Thyroid gland (tissue), 4 donors: ENCODE measurements around the gene TMPRSS6. TPM values are rescaled to one million over a fixed set of nuclear protein-coding genes. Genes with fewer than 3 reads are reported as not detected.

Experiments
- DNase-seq, 2 donors: peaks; one replicate each; pipeline ENCODE4 v3.0.0-alpha.2; 2019
- H3K27ac ChIP-seq, 3 donors: fragments of 200-600 bp; sonication (generic); 1 replicate in 2 of 3; 2 replicates in 1 of 3; pipeline ENCODE4 v1.5.1; 2016 to 2019; ENCODE audit warnings: mild to moderate bottlenecking in 1 of 3, moderate library complexity in 1 of 3
- H3K27me3 ChIP-seq: fragments of 200-600 bp; sonication (generic); one replicate; pipeline ENCODE4 v1.5.1; 2019
- H3K36me3 ChIP-seq, 2 donors: fragments of 200-600 bp; sonication (generic); one replicate each; pipeline ENCODE4 v1.5.1; 2016 to 2019
- H3K4me1 ChIP-seq, 2 donors: fragments of 200-600 bp; sonication (generic); one replicate each; pipeline ENCODE4 v1.5.1; 2017 to 2019
- H3K4me3 ChIP-seq, 3 donors: fragments of 200-600 bp; sonication (generic); replicated peaks in 1 of 3; 1 replicate in 2 of 3; 2 replicates in 1 of 3; pipeline ENCODE4 v1.5.1; 2016; ENCODE audit warnings: mild to moderate bottlenecking in 1 of 3
- H3K9me3 ChIP-seq: fragments of 200-600 bp; sonication (generic); one replicate; pipeline ENCODE4 v1.5.1; 2017
- CTCF ChIP-seq, 6 experiments: fragments of 200-600 bp in 3 of 6; fragments of 450-650 bp in 3 of 6; sonication (generic) in 3 of 6; IDR thresholded peaks; one replicate each; pipeline ENCODE4 v1.5.1; 2016 to 2019; ENCODE audit warnings: antibody characterized with exemption in 6 of 6, mild to moderate bottlenecking in 2 of 6, inconsistent platforms in 1 of 6, moderate library complexity in 1 of 6
- POLR2A ChIP-seq, 2 donors: fragments of 450-650 bp; IDR thresholded peaks; one replicate each; pipeline ENCODE4 v1.6.1; 2017; ENCODE audit warnings: antibody characterized with exemption in 2 of 2, mild to moderate bottlenecking in 2 of 2, moderate library complexity in 1 of 2
- WGBS, 2 donors: methylation state at CpG; one replicate each; pipeline ENCODE4 v1.1.5; 2017; 5-methylcytosine and 5-hydroxymethylcytosine counted together
- intact Hi-C: fragments of 100-400 bp; cut with DNase I; formaldehyde crosslinking; loops from one replicate; pipeline ENCODE4 v1.15.1; 2023
- total RNA-seq, 4 donors: library from RNA; depleted of rRNA; stranded (reverse); fragments of >200 nt; gene quantifications; one replicate each; pipeline ENCODE4 v1.2.3, GENCODE V29; 2016

TMPRSS6 gene
- total RNA-seq, 4 donors from 2014 or later: 0.50 TPM; not detected in 3

GRCh38 chr22:37025500-37026070 is 83.9 kb downstream of the TMPRSS6 start:
- Histone ChIP-seq H3K27ac (peak overlapping the region in 1 of 3 donors; percentile 53), H3K4me1 (peaks cover 0 to 45% of the 10 kb centered on the region in 2 donors), H3K36me3 (peaks cover 8 to 30% of the 10 kb centered on the region in 2 donors), H3K27me3 (no peaks in the 10 kb centered on the region), H3K4me3 (no peak overlapping the region), H3K9me3 (no peaks in the 10 kb centered on the region)
- intact Hi-C loops: no loop called here
- peak; percentile 65 to 69 for DNase-seq
- TF ChIP-seq POLR2A (IDR thresholded peaks at IDR 0.05): no peak
- TF ChIP-seq CTCF (IDR thresholded peaks at IDR 0.05): no peak
- WGBS, 2 donors: 40 to 56% methylated on average over 10 of the region's 10 CpGs

DNA sequence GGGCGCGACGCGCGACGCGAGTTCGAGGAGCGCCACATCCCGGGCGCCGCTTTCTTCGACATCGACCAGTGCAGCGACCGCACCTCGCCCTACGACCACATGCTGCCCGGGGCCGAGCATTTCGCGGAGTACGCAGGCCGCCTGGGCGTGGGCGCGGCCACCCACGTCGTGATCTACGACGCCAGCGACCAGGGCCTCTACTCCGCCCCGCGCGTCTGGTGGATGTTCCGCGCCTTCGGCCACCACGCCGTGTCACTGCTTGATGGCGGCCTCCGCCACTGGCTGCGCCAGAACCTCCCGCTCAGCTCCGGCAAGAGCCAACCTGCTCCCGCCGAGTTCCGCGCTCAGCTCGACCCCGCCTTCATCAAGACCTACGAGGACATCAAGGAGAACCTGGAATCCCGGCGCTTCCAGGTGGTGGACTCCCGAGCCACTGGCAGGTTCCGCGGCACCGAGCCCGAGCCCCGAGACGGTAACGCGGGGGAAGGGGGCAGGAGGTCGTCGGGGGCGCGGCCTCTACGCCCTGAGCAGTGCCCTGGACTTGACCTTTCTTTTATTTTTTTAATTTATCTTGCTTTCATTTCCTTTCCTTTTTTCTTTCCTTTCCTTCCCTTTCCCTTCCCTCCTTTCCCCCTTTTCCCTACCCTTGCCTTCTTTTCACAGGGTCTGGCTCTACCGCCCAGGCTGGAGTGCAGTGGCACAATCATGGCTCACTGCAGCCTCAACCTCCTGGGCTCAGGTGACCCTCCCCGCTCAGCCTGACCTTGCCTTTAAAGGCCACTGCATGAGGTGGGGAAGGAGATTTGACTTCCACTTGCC is 85.0 kb downstream of the TMPRSS6 start:
- peaks cover 2 to 26% of the 10 kb centered on the region in 2 donors for H3K36me3 ChIP-seq
- peak overlapping the region in 1 of 3 donors; percentile 53 for H3K27ac ChIP-seq
- intact Hi-C loops: no loop called here
- no peaks in the 10 kb centered on the region for H3K9me3 ChIP-seq
- peaks cover 0 to 49% of the 10 kb centered on the region in 2 donors for H3K4me1 ChIP-seq
- no peaks in the 10 kb centered on the region for H3K27me3 ChIP-seq
- 95 to 96% methylated on average over 63 to 71 of the region's 71 CpGs for WGBS, 2 donors
- no peak for DNase-seq
- no peak overlapping the region for H3K4me3 ChIP-seq
- no peak for TF ChIP-seq CTCF (IDR thresholded peaks at IDR 0.05)

DNA sequence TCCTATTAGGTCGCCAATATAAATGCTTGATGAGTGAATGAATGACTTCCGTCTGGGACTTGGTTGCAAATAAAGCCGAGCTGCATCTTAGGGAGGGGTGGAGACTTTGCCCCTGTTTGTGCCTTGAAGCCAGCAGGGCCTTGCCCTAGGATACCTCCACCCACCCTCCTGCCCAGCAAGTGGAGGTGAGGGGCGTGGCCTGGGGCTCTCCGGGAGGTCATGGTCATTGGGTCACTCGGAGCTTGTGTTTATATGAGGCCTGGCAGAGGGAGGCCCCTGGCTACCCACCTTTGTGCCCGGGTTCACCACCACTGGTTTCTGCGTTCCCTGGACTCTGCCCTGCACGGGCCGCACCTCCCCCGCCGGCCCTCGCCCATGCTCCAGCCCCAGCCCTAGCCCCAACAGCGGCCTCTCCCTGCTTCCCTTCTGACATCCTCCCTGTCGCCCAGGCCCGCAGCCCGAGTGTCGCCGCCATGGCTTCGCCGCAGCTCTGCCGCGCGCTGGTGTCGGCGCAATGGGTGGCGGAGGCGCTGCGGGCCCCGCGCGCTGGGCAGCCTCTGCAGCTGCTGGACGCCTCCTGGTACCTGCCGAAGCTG is 85.7 kb downstream of the TMPRSS6 start:
- H3K27ac ChIP-seq: no peak overlapping the region
- 93 to 95% methylated on average over 32 to 34 of the region's 34 CpGs for WGBS, 2 donors
- no peak for DNase-seq
- intact Hi-C loops: no loop called here
- H3K9me3 ChIP-seq: no peaks in the 10 kb centered on the region
- H3K27me3 ChIP-seq: no peaks in the 10 kb centered on the region
- no peak overlapping the region for H3K4me3 ChIP-seq
- peaks cover 0 to 49% of the 10 kb centered on the region in 2 donors for H3K4me1 ChIP-seq
- no peak for TF ChIP-seq CTCF (IDR thresholded peaks at IDR 0.05)
- no peak for TF ChIP-seq POLR2A (IDR thresholded peaks at IDR 0.05)
- H3K36me3 ChIP-seq: peaks cover 0 to 20% of the 10 kb centered on the region in 2 donors

DNA sequence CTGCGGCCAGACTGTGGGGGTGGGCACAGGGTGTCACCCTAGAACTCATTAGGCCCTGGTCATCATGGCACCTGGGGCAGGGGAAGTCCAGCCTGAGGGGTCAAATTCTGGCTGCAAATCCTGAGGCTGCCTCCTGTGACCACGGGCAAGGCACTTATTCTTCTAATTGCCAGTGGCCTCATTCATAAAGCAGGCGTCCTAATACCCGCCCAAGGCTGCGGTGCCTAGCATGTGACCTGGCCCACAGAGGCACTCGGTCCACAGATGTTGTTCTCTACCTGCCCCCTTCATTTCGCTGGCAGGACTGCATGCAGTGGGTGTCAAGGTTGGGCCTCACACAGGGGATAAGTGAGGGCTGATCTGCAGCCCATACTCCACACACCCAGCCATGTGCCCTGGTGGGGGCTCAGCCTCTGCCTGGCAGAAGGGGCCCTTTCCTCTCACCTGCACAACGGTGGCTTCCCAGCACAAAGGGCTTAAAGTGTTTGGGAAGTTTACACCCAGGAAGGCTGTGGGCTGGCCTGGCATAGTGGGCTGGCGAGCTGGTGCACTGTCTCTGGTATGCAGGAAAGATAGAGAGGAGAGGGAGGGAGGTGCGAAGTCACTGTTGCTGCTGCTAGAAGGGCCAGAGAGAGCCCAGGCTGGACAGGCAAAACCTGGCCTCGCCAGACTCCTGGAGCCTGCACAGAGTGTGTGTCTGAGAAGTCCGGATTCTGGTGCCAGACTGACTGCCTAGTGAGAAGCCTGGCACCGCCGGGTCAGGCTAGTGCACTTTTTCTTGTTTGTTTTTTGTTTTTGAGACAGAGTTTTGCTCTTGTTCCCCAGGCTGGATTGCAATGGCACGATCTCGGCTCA is 86.8 kb downstream of the TMPRSS6 start:
- DNase-seq: peak in 1 of 2 donors; percentile 24
- no peak for TF ChIP-seq CTCF (IDR thresholded peaks at IDR 0.05)
- TF ChIP-seq POLR2A (IDR thresholded peaks at IDR 0.05): no peak
- no peak overlapping the region for H3K27ac ChIP-seq
- peaks cover 0 to 18% of the 10 kb centered on the region in 2 donors for H3K36me3 ChIP-seq
- WGBS, 2 donors: 78 to 85% methylated on average over 15 of the region's 16 CpGs
- no peak overlapping the region for H3K4me3 ChIP-seq
- H3K4me1 ChIP-seq: peaks cover 8 to 58% of the 10 kb centered on the region in 2 donors
- H3K27me3 ChIP-seq: no peaks in the 10 kb centered on the region
- intact Hi-C loops: no loop called here
- no peaks in the 10 kb centered on the region for H3K9me3 ChIP-seq
